GM12801 (cell line): ENCODE measurements around the gene MBTPS1.

Source experiments
- CTCF ChIP-seq: IDR thresholded peaks from one replicate; pipeline ENCODE4 v1.5.1; 2011; ENCODE audit warnings: control low read depth; ENCODE audit not compliant: insufficient read length; ENCODE audit errors: extremely low read depth

Gene MBTPS1

DNA sequence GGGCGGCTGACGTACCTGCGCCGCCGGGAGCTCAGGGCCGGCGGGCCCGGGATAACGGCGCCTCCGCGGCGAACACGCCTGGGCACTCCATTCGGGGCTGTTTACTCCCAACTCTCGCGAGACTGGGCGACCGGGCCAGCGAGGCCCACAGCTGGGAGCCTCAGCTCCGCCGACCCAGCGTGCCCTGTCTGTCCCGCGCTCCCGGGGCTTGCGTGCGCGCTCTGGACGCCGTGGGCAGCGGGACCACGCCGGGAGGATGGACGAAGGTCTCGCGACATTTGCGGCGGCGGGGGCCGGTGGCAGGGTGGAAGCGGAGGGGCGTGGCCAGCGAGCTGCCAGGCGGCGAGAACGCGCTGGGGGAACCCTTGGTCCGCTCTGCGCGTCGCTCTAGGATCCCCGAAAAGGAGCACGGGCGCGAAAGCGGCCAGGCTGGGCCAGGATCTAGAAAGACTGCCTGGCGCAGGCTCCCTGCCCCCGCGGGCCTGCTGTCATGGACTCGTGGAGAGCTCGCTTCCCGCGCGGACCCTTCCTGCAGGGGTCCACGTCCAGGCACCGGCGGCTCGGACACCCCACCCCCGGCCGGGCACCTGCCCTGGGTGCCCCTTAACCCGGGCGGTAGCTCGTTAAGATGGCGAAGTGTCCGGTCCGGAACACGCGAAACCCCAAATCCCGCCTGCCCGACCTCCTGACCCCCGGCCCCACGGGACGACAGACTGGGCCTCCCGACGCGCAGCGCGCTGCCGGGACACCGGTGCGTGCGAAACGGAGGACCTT is at the start of gene MBTPS1:
TSS of gene MBTPS1 (minus strand) at position 223 of the 774 bp plus-strand sequence. CDS start 15,159 bp downstream, outside the sequence.
- TF ChIP-seq CTCF, result no peak

GRCh38 chr16:84165746-84166145 is 49.0 kb upstream of the MBTPS1 start:
- no peak for TF ChIP-seq CTCF

DNA sequence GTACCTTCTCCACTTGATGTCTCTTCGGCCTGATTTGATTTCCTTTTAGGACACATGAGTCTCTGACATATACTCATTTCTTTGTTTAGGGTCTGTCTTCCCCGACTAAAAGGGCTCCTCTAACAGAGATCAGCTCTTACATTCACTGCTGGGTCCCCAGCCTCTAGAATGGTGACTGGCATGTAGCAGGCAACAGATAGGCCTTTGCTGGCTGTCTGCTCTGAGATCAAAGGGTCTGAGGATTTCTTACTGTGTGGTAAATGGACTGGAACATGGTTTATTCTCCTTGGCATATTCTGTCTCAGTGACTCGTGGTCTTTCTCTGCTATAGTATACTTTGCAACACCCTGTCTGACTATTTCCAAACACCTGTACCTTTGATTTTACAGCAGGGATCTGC is 45.1 kb upstream of the MBTPS1 start:
- TF ChIP-seq CTCF, result no peak

- no peak for TF ChIP-seq CTCF
Observed at GRCh38 chr16:84161037-84161436, 44.3 kb upstream of the MBTPS1 start.

GRCh38 chr16:84159800-84160199 is 43.1 kb upstream of the MBTPS1 start:
- TF ChIP-seq CTCF, result no peak

DNA sequence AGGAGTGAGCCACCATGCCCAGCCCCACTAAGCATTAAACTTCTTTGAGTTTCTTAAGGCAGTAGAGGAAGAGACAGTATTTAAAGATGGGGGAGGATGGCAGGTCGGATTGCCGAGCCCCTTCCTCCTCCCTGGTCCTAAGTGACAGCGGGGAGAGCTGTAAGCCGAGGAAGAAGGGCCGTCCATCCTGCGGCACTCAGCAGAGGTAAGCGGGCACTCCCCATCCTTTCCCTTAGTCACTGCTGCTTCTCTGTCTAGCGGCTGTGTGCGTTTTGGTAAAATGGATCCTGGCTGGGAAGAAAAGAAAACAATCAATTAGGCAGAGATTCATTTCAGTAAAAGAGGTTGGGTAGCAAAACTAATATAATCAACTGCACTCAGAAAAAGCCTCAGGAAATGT is 42.3 kb upstream of the MBTPS1 start:
- TF ChIP-seq CTCF, result no peak

- TF ChIP-seq CTCF, result no peak
Observed at GRCh38 chr16:84156342-84156784, 39.6 kb upstream of the MBTPS1 start.
